Breast epithelium (tissue), 4 donors: ENCODE results near the gene UBE2H. TPM values are rescaled to one million over a fixed set of nuclear protein-coding genes. Genes with fewer than 3 reads are reported as not detected.

Experiments
- DNase-seq, 2 donors: peaks; one replicate each; pipeline ENCODE4 v3.0.0-alpha.2; 2019; ENCODE audit warnings: low spot score in 2 of 2
- H3K27ac ChIP-seq, 2 donors: fragments of 200-600 bp; sonication (generic) in 1 of 2; one replicate each; pipeline ENCODE4 v1.5.1; 2016 to 2019; ENCODE audit warnings: mild to moderate bottlenecking in 1 of 2
- H3K27me3 ChIP-seq, 2 donors: fragments of 200-600 bp; sonication (generic) in 1 of 2; one replicate each; pipeline versions ENCODE4 v1.5.1 to v1.6.0; 2017 to 2019; ENCODE audit warnings: control low read depth in 1 of 2, mild to moderate bottlenecking in 1 of 2
- H3K36me3 ChIP-seq: fragments of 200-600 bp; one replicate; pipeline ENCODE4 v1.5.1; 2019
- H3K4me1 ChIP-seq, 2 donors: fragments of 200-600 bp; sonication (generic); one replicate each; pipeline ENCODE4 v1.5.1; 2016 to 2019; ENCODE audit warnings: control low read depth in 1 of 2
- H3K4me3 ChIP-seq, 3 donors: fragments of 200-600 bp; sonication (generic); 1 replicate in 2 of 3; 2 replicates in 1 of 3; pipeline ENCODE4 v1.5.1; 2016 to 2019; ENCODE audit warnings: mild to moderate bottlenecking in 3 of 3, moderate library complexity in 2 of 3
- H3K9me3 ChIP-seq, 2 donors: fragments of 200-600 bp; sonication (generic) in 1 of 2; one replicate each; pipeline ENCODE4 v1.5.1; 2016 to 2019; ENCODE audit warnings: control low read depth in 1 of 2
- CTCF ChIP-seq, 3 donors: fragments of 450-650 bp; IDR thresholded peaks; one replicate each; pipeline ENCODE4 v1.5.1; 2016 to 2017; ENCODE audit warnings: antibody characterized with exemption in 3 of 3, mild to moderate bottlenecking in 3 of 3, moderate library complexity in 3 of 3
- POLR2A ChIP-seq: fragments of 450-650 bp; IDR thresholded peaks from one replicate; pipeline ENCODE4 v1.6.1; 2016; ENCODE audit warnings: antibody characterized with exemption, mild to moderate bottlenecking, moderate library complexity
- POLR2AphosphoS5 ChIP-seq, 3 donors: sonication (generic); formaldehyde crosslinking; IDR thresholded peaks; one replicate each; pipeline ENCODE4 v1.6.1; 2017; ENCODE audit warnings: antibody characterized with exemption in 3 of 3
- intact Hi-C: fragments of 100-400 bp; cut with DNase I; formaldehyde crosslinking; loops from one replicate; pipeline ENCODE4 v1.15.1; 2023; ENCODE audit warnings: low total_unique reads
- total RNA-seq, 3 donors: library from RNA; depleted of rRNA; stranded (reverse); fragments of >200 nt; gene quantifications; one replicate each; pipeline ENCODE4 v1.1.0, GENCODE V29; 2016

The UBE2H gene
- total RNA-seq, 3 donors from 2014 or later: 81.8 to 124 (median 114) TPM

GRCh38 chr7:129785685-129786514 is 166.9 kb downstream of the UBE2H start:
- H3K4me1 ChIP-seq: peaks cover 0 to 15% of the 10 kb centered on the region in 2 donors
- peaks cover 9 to 63% of the 10 kb centered on the region in 2 donors for H3K27me3 ChIP-seq
- H3K36me3 ChIP-seq: no peaks in the 10 kb centered on the region
- no peaks in the 10 kb centered on the region for H3K9me3 ChIP-seq
- H3K27ac ChIP-seq: no peak overlapping the region
- no peak for TF ChIP-seq POLR2AphosphoS5 (IDR thresholded peaks at IDR 0.05)
- no peak for TF ChIP-seq CTCF (IDR thresholded peaks at IDR 0.05)
- no peak for TF ChIP-seq POLR2A
- peak overlapping the region in 1 of 3 donors; percentile 48 for H3K4me3 ChIP-seq
- DNase-seq: no peak
- intact Hi-C loops: no loop called here

GRCh38 chr7:129784783-129785684 is 167.7 kb downstream of the UBE2H start:
- H3K4me3 ChIP-seq: peak overlapping the region in 1 of 3 donors; percentile 48
- H3K4me1 ChIP-seq: peaks cover 0 to 16% of the 10 kb centered on the region in 2 donors
- intact Hi-C loops: no loop called here
- no peaks in the 10 kb centered on the region for H3K36me3 ChIP-seq
- TF ChIP-seq CTCF (IDR thresholded peaks at IDR 0.05) (no peak), POLR2A (no peak), POLR2AphosphoS5 (IDR thresholded peaks at IDR 0.05) (no peak)
- H3K27me3 ChIP-seq: peaks cover 9 to 71% of the 10 kb centered on the region in 2 donors
- DNase-seq: no peak
- H3K9me3 ChIP-seq: no peaks in the 10 kb centered on the region
- H3K27ac ChIP-seq: no peak overlapping the region

GRCh38 chr7:129784437-129784782 is 168.3 kb downstream of the UBE2H start:
- Histone ChIP-seq H3K9me3 (no peaks in the 10 kb centered on the region), H3K27me3 (peaks cover 10 to 77% of the 10 kb centered on the region in 2 donors), H3K4me1 (peaks cover under 1 to 16% of the 10 kb centered on the region in 2 donors), H3K36me3 (no peaks in the 10 kb centered on the region), H3K4me3 (peak overlapping the region in 1 of 3 donors; percentile 48), H3K27ac (no peak overlapping the region)
- TF ChIP-seq CTCF (IDR thresholded peaks at IDR 0.05) (no peak), POLR2A (no peak), POLR2AphosphoS5 (IDR thresholded peaks at IDR 0.05) (no peak)
- DNase-seq: no peak
- intact Hi-C loops: no loop called here

GRCh38 chr7:129783584-129783919 is 169.2 kb downstream of the UBE2H start:
- Histone ChIP-seq H3K27me3 (peaks cover 14 to 85% of the 10 kb centered on the region in 2 donors), H3K27ac (no peak overlapping the region), H3K36me3 (no peaks in the 10 kb centered on the region), H3K4me3 (no peak overlapping the region), H3K4me1 (peaks cover 3 to 16% of the 10 kb centered on the region in 2 donors), H3K9me3 (no peaks in the 10 kb centered on the region)
- no peak for DNase-seq
- TF ChIP-seq CTCF (IDR thresholded peaks at IDR 0.05) (no peak), POLR2A (no peak), POLR2AphosphoS5 (IDR thresholded peaks at IDR 0.05) (no peak)
- intact Hi-C loops: no loop called here
